Measurements from ENCODE around the gene ELAC2. TPM values are rescaled to one million over a fixed set of nuclear protein-coding genes. Genes with fewer than 3 reads are reported as not detected.

Gene ELAC2
- total RNA-seq, 1 experiment from 2014 or later = 84.5 TPM

DNA sequence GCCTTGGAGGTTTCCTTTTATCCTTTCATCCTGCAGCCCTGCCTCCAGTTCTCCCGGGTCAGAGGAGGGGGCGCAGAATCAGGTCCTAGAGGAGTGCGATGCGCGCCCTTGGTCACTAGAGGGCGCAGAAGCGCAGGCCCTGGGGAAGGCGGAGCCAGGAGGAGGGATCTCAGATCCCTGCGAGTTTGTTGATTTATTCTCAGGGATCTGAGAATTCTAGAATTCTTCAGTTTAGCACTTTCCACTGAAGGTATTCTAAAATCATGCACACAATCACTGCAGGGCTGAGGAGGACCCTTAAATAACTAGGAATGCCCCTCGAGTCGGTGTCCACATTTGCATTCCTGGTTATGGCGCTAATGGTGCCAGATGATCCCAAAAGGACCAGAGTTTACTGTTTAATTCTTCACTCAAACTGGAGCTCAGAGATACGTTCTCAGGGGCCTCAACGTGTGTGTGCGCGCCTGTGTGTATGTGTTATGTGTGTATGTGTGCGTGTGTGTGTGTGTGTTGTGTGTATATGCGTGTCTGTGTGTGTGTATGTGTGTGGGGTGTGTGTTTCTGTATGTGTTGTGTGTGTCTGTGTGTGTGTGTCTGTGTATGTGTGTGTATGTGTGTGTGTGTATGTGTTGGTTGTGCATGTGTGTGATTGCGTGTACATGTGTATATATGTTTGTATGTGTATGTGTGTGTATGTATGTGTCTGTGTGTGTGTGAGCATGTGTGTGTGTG is 6.9 kb upstream of the ELAC2 start:
- peaks cover 4 to 9% of the 10 kb centered on the region in 2 experiments; a peak in 2 of 4 replicates for H3K4me1 ChIP-seq (ENCODE audit: control insufficient read depth in 1 of 2, insufficient read depth in 2 of 2, low read length in 2 of 2)
- no peak for TF ChIP-seq FOSL1 (IDR thresholded peaks at IDR 0.05; ENCODE audit: low read depth)
- no peak for TF ChIP-seq POLR2AphosphoS5 (IDR thresholded peaks at IDR 0.05; ENCODE audit: low read depth, low read length)
- no peak for TF ChIP-seq SP1 (IDR thresholded peaks at IDR 0.05; ENCODE audit: low read depth)
- TF ChIP-seq, protein P1, sequence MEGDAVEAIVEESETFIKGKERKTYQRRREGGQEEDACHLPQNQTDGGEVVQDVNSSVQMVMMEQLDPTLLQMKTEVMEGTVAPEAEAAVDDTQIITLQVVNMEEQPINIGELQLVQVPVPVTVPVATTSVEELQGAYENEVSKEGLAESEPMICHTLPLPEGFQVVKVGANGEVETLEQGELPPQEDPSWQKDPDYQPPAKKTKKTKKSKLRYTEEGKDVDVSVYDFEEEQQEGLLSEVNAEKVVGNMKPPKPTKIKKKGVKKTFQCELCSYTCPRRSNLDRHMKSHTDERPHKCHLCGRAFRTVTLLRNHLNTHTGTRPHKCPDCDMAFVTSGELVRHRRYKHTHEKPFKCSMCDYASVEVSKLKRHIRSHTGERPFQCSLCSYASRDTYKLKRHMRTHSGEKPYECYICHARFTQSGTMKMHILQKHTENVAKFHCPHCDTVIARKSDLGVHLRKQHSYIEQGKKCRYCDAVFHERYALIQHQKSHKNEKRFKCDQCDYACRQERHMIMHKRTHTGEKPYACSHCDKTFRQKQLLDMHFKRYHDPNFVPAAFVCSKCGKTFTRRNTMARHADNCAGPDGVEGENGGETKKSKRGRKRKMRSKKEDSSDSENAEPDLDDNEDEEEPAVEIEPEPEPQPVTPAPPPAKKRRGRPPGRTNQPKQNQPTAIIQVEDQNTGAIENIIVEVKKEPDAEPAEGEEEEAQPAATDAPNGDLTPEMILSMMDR (IDR thresholded peaks at IDR 0.05 in 2 of 3, conservative IDR thresholded peaks at IDR 0.05 in 1 of 3; ENCODE audit: borderline replicate concordance in 1 of 3, insufficient read depth in 1 of 3, low read depth in 2 of 3, low read length in 2 of 3) = peak; percentile 51 to 99 (median 95); a peak in 5 of 6 replicates
- peak; percentile 21; the same call in 1 of the 2 replicates for TF ChIP-seq RAD21 (IDR thresholded peaks at IDR 0.05; ENCODE audit: low read depth)
- TF ChIP-seq TCF7L2 (IDR thresholded peaks at IDR 0.05; ENCODE audit: borderline replicate concordance, extremely low read depth, insufficient read depth, insufficient read length) = peak; percentile 43
- TF ChIP-seq EZH2 (IDR thresholded peaks at IDR 0.05) = no peak
- TF ChIP-seq, protein P2, sequence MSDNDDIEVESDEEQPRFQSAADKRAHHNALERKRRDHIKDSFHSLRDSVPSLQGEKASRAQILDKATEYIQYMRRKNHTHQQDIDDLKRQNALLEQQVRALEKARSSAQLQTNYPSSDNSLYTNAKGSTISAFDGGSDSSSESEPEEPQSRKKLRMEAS (IDR thresholded peaks at IDR 0.05) = no peak
- TF ChIP-seq, protein P3, sequence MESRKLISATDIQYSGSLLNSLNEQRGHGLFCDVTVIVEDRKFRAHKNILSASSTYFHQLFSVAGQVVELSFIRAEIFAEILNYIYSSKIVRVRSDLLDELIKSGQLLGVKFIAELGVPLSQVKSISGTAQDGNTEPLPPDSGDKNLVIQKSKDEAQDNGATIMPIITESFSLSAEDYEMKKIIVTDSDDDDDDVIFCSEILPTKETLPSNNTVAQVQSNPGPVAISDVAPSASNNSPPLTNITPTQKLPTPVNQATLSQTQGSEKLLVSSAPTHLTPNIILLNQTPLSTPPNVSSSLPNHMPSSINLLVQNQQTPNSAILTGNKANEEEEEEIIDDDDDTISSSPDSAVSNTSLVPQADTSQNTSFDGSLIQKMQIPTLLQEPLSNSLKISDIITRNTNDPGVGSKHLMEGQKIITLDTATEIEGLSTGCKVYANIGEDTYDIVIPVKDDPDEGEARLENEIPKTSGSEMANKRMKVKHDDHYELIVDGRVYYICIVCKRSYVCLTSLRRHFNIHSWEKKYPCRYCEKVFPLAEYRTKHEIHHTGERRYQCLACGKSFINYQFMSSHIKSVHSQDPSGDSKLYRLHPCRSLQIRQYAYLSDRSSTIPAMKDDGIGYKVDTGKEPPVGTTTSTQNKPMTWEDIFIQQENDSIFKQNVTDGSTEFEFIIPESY (IDR thresholded peaks at IDR 0.05; ENCODE audit: extremely low read depth, insufficient replicate concordance, low read length) = no peak
- no peak for TF ChIP-seq SIN3A (IDR thresholded peaks at IDR 0.05; ENCODE audit: low read depth)
- TF ChIP-seq, protein P4, sequence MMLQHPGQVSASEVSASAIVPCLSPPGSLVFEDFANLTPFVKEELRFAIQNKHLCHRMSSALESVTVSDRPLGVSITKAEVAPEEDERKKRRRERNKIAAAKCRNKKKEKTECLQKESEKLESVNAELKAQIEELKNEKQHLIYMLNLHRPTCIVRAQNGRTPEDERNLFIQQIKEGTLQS (IDR thresholded peaks at IDR 0.05) = no peak
- CTCF ChIA-PET = no interaction called here
- no peaks in the 10 kb centered on the region for H3K9me2 ChIP-seq (ENCODE audit: insufficient read depth)
- RAD21 ChIA-PET (ENCODE audit: low non-redundant PET in 1 of 2, low total read pairs in 2 of 2, uncharacterized antibody in 2 of 2, unreplicated experiment in 2 of 2) = no interaction called here
- no peak overlapping the region for H3K9ac ChIP-seq (ENCODE audit: low read length)
- H4K20me1 ChIP-seq (ENCODE audit: insufficient read depth) = no peaks in the 10 kb centered on the region
- BruUV-seq (replicated peaks) = no TSS peak
- no peaks in the 10 kb centered on the region for H3K9me3 ChIP-seq (ENCODE audit: control insufficient read depth in 1 of 2, insufficient read depth in 1 of 2, low read depth in 1 of 2, low read length in 2 of 2)
- peak overlapping the region; percentile 62 for H3K4me2 ChIP-seq (ENCODE audit: low read length)
- ATAC-seq = peak; percentile 100
- H3K4me3 ChIP-seq (replicated peaks in 1 of 2; ENCODE audit: low read depth in 1 of 2, low read length in 2 of 2) = peak overlapping the region in 1 of 2 experiments; percentile 35; a peak in 3 of 4 replicates
- no peak for DNase-seq (ENCODE audit: low read depth, low spot score)
- H3K36me3 ChIP-seq (ENCODE audit: control insufficient read depth in 1 of 2, insufficient read depth in 2 of 2, low read length in 2 of 2) = no peaks in the 10 kb centered on the region
- peak overlapping the region; percentile 90 for H2AFZ ChIP-seq (ENCODE audit: low read depth, low read length, poor library complexity, severe bottlenecking)
- POLR2A ChIA-PET = no interaction called here
- H3K27me3 ChIP-seq (ENCODE audit: insufficient read depth, low read length) = 0 out of 2 replicates have a peak, but pooled peaks cover 3% of the 10 kb centered on the region
- intact Hi-C loops (cut with micrococcal nuclease) = no loop called here
- H3K79me2 ChIP-seq (ENCODE audit: insufficient read depth, low read length) = no peaks in the 10 kb centered on the region
- H3K27ac ChIP-seq (ENCODE audit: low read depth, low read length) = no peak overlapping the region

Measured in HCT116 (cell line).